Hepatocyte (in vitro differentiated cells): ENCODE data around the gene METAP1D. TPM values are rescaled to one million over a fixed set of nuclear protein-coding genes. Genes with fewer than 3 reads are reported as not detected.

Experiments
- DNase-seq: peaks from one replicate; pipeline ENCODE4 v3.0.0-alpha.2; 2016; ENCODE audit warnings: low spot score
- H2AFZ ChIP-seq: fragments of 200-600 bp; sonication (generic); 2 replicates; pipeline ENCODE4 v1.6.0; 2016; ENCODE audit warnings: antibody characterized with exemption, mild to moderate bottlenecking
- H3K27ac ChIP-seq: fragments of 200-600 bp; sonication (generic); 2 replicates; pipeline ENCODE4 v1.5.1; 2016; ENCODE audit warnings: mild to moderate bottlenecking
- H3K27me3 ChIP-seq: fragments of 200-600 bp; sonication (generic); 2 replicates; pipeline ENCODE4 v1.6.1; 2016
- H3K36me3 ChIP-seq: fragments of 200-600 bp; sonication (generic); replicated peaks from 2 replicates; pipeline ENCODE4 v1.5.1; 2016; ENCODE audit warnings: low read depth; ENCODE audit not compliant: insufficient read depth
- H3K4me1 ChIP-seq: fragments of 200-600 bp; sonication (generic); 2 replicates; pipeline ENCODE4 v1.5.1; 2016; ENCODE audit warnings: mild to moderate bottlenecking, moderate library complexity; ENCODE audit not compliant: insufficient read depth
- H3K4me2 ChIP-seq: fragments of 200-600 bp; sonication (generic); 2 replicates; pipeline ENCODE4 v1.6.0; 2016
- H3K4me3 ChIP-seq: fragments of 200-600 bp; sonication (generic); 2 replicates; pipeline ENCODE4 v1.5.1; 2016; ENCODE audit warnings: mild to moderate bottlenecking
- H3K79me2 ChIP-seq: fragments of 200-600 bp; sonication (generic); 2 replicates; pipeline ENCODE4 v1.6.0; 2017; ENCODE audit warnings: mild to moderate bottlenecking
- H3K9me2 ChIP-seq: fragments of 200-600 bp; sonication (generic); replicated peaks from 2 replicates; pipeline ENCODE4 v1.6.0; 2017; ENCODE audit warnings: mild to moderate bottlenecking; ENCODE audit not compliant: insufficient read depth
- H3K9me3 ChIP-seq: fragments of 200-600 bp; sonication (generic); 2 replicates; pipeline ENCODE4 v1.5.1; 2016; ENCODE audit warnings: low read depth, mild to moderate bottlenecking
- H4K20me1 ChIP-seq: fragments of 200-600 bp; sonication (generic); 2 replicates; pipeline ENCODE4 v1.6.0; 2016; ENCODE audit warnings: mild to moderate bottlenecking; ENCODE audit not compliant: insufficient read depth, poor library complexity, severe bottlenecking
- CTCF ChIP-seq: fragments of 200-600 bp; sonication (generic); IDR thresholded peaks from 2 replicates; pipeline ENCODE4 v1.5.1; 2016; ENCODE audit warnings: antibody characterized with exemption, mild to moderate bottlenecking; ENCODE audit not compliant: poor library complexity
- EZH2 ChIP-seq: fragments of 200-600 bp; sonication (generic); IDR thresholded peaks from 2 replicates; pipeline ENCODE4 v1.6.1; 2016; ENCODE audit warnings: antibody characterized with exemption, mild to moderate bottlenecking, borderline replicate concordance
- EZH2phosphoT487 ChIP-seq: fragments of 200-600 bp; sonication (generic); IDR thresholded peaks from one replicate; pipeline ENCODE4 v1.6.1; 2018; ENCODE audit warnings: antibody characterized with exemption, mild to moderate bottlenecking, low read depth, moderate library complexity; ENCODE audit not compliant: unreplicated experiment, severe bottlenecking
- WGBS: methylation state at CpG from one replicate; pipeline ENCODE4 v1.1.6; 2016; ENCODE audit warnings: low lambda C conversion rate; ENCODE audit errors: missing lambda C conversion rate; 5-methylcytosine and 5-hydroxymethylcytosine counted together
- polyA plus RNA-seq: library from polyadenylated mRNA; unstranded; fragments of >200 nt; fragmentation: Nextera tagmentation; extraction: Ambion mirVana; gene quantifications from 2 replicates; pipeline ENCODE4 v1.2.1, GENCODE V29; 2016
- total RNA-seq: library from RNA; depleted of rRNA; stranded (reverse); fragments of >200 nt; gene quantifications from 2 replicates; pipeline ENCODE4 v1.2.3, GENCODE V29; 2014

Gene METAP1D
- total and polyA plus RNA-seq, 2 experiments from 2014 or later: 2.8 to 6.0 TPM

- Histone ChIP-seq H3K36me3 (no peaks in the 10 kb centered on the region), H3K4me2 (peak overlapping the region; percentile 87), H2AFZ (peak overlapping the region; percentile 55), H3K27me3 (peaks cover 98% of the 10 kb centered on the region), H3K79me2 (no peaks in the 10 kb centered on the region), H4K20me1 (no peaks in the 10 kb centered on the region), H3K27ac (no peak overlapping the region), H3K4me1 (peaks cover 15% of the 10 kb centered on the region), H3K9me3 (no peaks in the 10 kb centered on the region), H3K4me3 (no peak overlapping the region), H3K9me2 (no peaks in the 10 kb centered on the region)
- no peak for TF ChIP-seq EZH2phosphoT487
- TF ChIP-seq EZH2: peak; percentile 94
- 3% methylated on average over 54 of the region's 54 CpGs for WGBS
- peak; percentile 54 for DNase-seq
Observed at GRCh38 chr2:172086241-172087206, 86.8 kb downstream of the METAP1D start.

GRCh38 chr2:172087207-172087779 is 87.5 kb downstream of the METAP1D start:
- 4% methylated on average over 31 of the region's 31 CpGs for WGBS
- H3K27me3 ChIP-seq: peaks cover 98% of the 10 kb centered on the region
- H3K4me1 ChIP-seq: peaks cover 15% of the 10 kb centered on the region
- no peaks in the 10 kb centered on the region for H4K20me1 ChIP-seq
- no peak overlapping the region for H2AFZ ChIP-seq
- TF ChIP-seq EZH2phosphoT487 (peak; percentile 74), EZH2 (peak; percentile 74), CTCF (no peak)
- H3K79me2 ChIP-seq: no peaks in the 10 kb centered on the region
- no peak for DNase-seq
- H3K9me2 ChIP-seq: no peaks in the 10 kb centered on the region
- H3K4me2 ChIP-seq: peak overlapping the region; percentile 87
- no peak overlapping the region for H3K27ac ChIP-seq
- H3K36me3 ChIP-seq: no peaks in the 10 kb centered on the region
- H3K4me3 ChIP-seq: no peak overlapping the region
- no peaks in the 10 kb centered on the region for H3K9me3 ChIP-seq

- no peaks in the 10 kb centered on the region for H4K20me1 ChIP-seq
- H2AFZ ChIP-seq: no peak overlapping the region
- WGBS: 6% methylated on average over 19 of the region's 23 CpGs
- H3K36me3 ChIP-seq: no peaks in the 10 kb centered on the region
- peaks cover 98% of the 10 kb centered on the region for H3K27me3 ChIP-seq
- H3K4me3 ChIP-seq: no peak overlapping the region
- no peak for DNase-seq
- no peaks in the 10 kb centered on the region for H3K9me2 ChIP-seq
- no peak for TF ChIP-seq EZH2phosphoT487
- TF ChIP-seq EZH2: no peak
- H3K27ac ChIP-seq: no peak overlapping the region
- H3K4me2 ChIP-seq: no peak overlapping the region
- peaks cover 15% of the 10 kb centered on the region for H3K4me1 ChIP-seq
- H3K79me2 ChIP-seq: no peaks in the 10 kb centered on the region
- H3K9me3 ChIP-seq: no peaks in the 10 kb centered on the region
Observed at GRCh38 chr2:172087780-172088244, 88.1 kb downstream of the METAP1D start.

GRCh38 chr2:172088245-172089004 is 88.7 kb downstream of the METAP1D start:
- Histone ChIP-seq H3K9me3 (no peaks in the 10 kb centered on the region), H3K27ac (no peak overlapping the region), H3K4me3 (no peak overlapping the region), H3K4me2 (no peak overlapping the region), H3K4me1 (peaks cover 15% of the 10 kb centered on the region), H3K79me2 (no peaks in the 10 kb centered on the region), H3K9me2 (no peaks in the 10 kb centered on the region), H3K36me3 (no peaks in the 10 kb centered on the region), H3K27me3 (peaks cover 98% of the 10 kb centered on the region), H4K20me1 (no peaks in the 10 kb centered on the region), H2AFZ (peak overlapping the region; percentile 46)
- DNase-seq: no peak
- 9% methylated on average over 33 of the region's 37 CpGs for whole genome bisulfite sequencing
- TF ChIP-seq CTCF: no peak
- TF ChIP-seq EZH2phosphoT487: peak; percentile 42
- peak; percentile 100 for TF ChIP-seq EZH2
